Measurements from ENCODE around the gene STX8.

Gene STX8

GRCh38 chr17:9553596-9553995, 22.0 kb downstream of the STX8 start:
- DNase-seq = no peak

- no peak for DNase-seq
These were observed 22.4 kb downstream of the STX8 start for GRCh38 chr17:9553181-9553580.

GRCh38 chr17:9549215-9549614, 26.4 kb downstream of the STX8 start:
- DNase-seq = no peak

GRCh38 chr17:9544221-9544620, 31.4 kb downstream of the STX8 start:
- no peak for DNase-seq

- DNase-seq = no peak
These were observed 33.9 kb downstream of the STX8 start for GRCh38 chr17:9541718-9542117.

- no peak for DNase-seq
These were observed 37.0 kb downstream of the STX8 start for GRCh38 chr17:9538626-9539025.

GRCh38 chr17:9537177-9537776, 38.3 kb downstream of the STX8 start:
- no peak for DNase-seq

- DNase-seq = no peak
These were observed 39.6 kb downstream of the STX8 start for GRCh38 chr17:9536061-9536460.

GRCh38 chr17:9533441-9533840, 42.2 kb downstream of the STX8 start:
- DNase-seq = no peak

- no peak for DNase-seq
These were observed 42.9 kb downstream of the STX8 start for GRCh38 chr17:9532715-9533114.

GRCh38 chr17:9531034-9531433, 44.6 kb downstream of the STX8 start:
- no peak for DNase-seq

GRCh38 chr17:9529033-9529700, 46.5 kb downstream of the STX8 start:
- no peak for DNase-seq

- DNase-seq = no peak
These were observed 47.8 kb downstream of the STX8 start for GRCh38 chr17:9527788-9528187.

GRCh38 chr17:9522074-9522473, 53.5 kb downstream of the STX8 start:
- DNase-seq = no peak

GRCh38 chr17:9521062-9521461, 54.6 kb downstream of the STX8 start:
- DNase-seq = no peak

GRCh38 chr17:9520649-9521048, 55.0 kb downstream of the STX8 start:
- DNase-seq = no peak

GRCh38 chr17:9519583-9520272, 55.9 kb downstream of the STX8 start:
- no peak for DNase-seq

GRCh38 chr17:9517396-9517795, 58.2 kb downstream of the STX8 start:
- no peak for DNase-seq

- DNase-seq = no peak
These were observed 62.4 kb downstream of the STX8 start for GRCh38 chr17:9513266-9513665.

GRCh38 chr17:9512323-9513168, 63.1 kb downstream of the STX8 start:
- DNase-seq = no peak

- DNase-seq = no peak
These were observed 66.3 kb downstream of the STX8 start for GRCh38 chr17:9509236-9509816.

GRCh38 chr17:9499041-9499440, 76.6 kb downstream of the STX8 start:
- DNase-seq = no peak

GRCh38 chr17:9498490-9498889, 77.1 kb downstream of the STX8 start:
- no peak for DNase-seq

Measured in NCI-H1436 treated with DMSO at 0.1 percent for 48 hours (cell line).